WTC11 (cell line): ENCODE measurements around the gene RANBP3. TPM values are rescaled to one million over a fixed set of nuclear protein-coding genes. Genes with fewer than 3 reads are reported as not detected.

ENCODE experiments used
- CBFB ChIP-seq: sonication (generic); formaldehyde crosslinking; IDR thresholded peaks from 2 replicates; pipeline ENCODE4 v1.8.1; 2022; ENCODE audit warnings: mild to moderate bottlenecking, low read depth, missing genetic modification reagents
- ELF4 ChIP-seq: sonication (generic); formaldehyde crosslinking; IDR thresholded peaks from 2 replicates; pipeline ENCODE4 v1.8.1; 2022; ENCODE audit warnings: low read depth, mild to moderate bottlenecking, moderate library complexity, missing genetic modification reagents
- ESRRA ChIP-seq: sonication (generic); formaldehyde crosslinking; IDR thresholded peaks from 2 replicates; pipeline ENCODE4 v1.8.1; 2022; ENCODE audit warnings: mild to moderate bottlenecking, missing genetic modification reagents, borderline replicate concordance
- ETV6 ChIP-seq: sonication (generic); formaldehyde crosslinking; IDR thresholded peaks from 2 replicates; pipeline ENCODE4 v1.8.1; 2022; ENCODE audit warnings: mild to moderate bottlenecking, missing genetic modification reagents
- FOXK1 ChIP-seq: sonication (generic); formaldehyde crosslinking; IDR thresholded peaks from 2 replicates; pipeline ENCODE4 v1.8.0; 2022; ENCODE audit warnings: mild to moderate bottlenecking, moderate library complexity, missing genetic modification reagents
- JUN ChIP-seq: sonication (generic); formaldehyde crosslinking; IDR thresholded peaks from 2 replicates; pipeline ENCODE4 v1.8.0; 2023; ENCODE audit warnings: mild to moderate bottlenecking, missing genetic modification reagents
- KAT7 ChIP-seq: sonication (generic); formaldehyde crosslinking; IDR thresholded peaks from 2 replicates; pipeline ENCODE4 v1.8.1; 2023; ENCODE audit warnings: missing genetic modification reagents, mild to moderate bottlenecking, borderline replicate concordance
- RELA ChIP-seq: sonication (generic); formaldehyde crosslinking; IDR thresholded peaks from 2 replicates; pipeline ENCODE4 v1.8.1; 2022; ENCODE audit warnings: missing genetic modification reagents, mild to moderate bottlenecking, borderline replicate concordance
- SMAD3 ChIP-seq: sonication (generic); formaldehyde crosslinking; IDR thresholded peaks from 2 replicates; pipeline ENCODE4 v1.8.0; 2022; ENCODE audit warnings: missing genetic modification reagents, mild to moderate bottlenecking, borderline replicate concordance
- TCF7 ChIP-seq: sonication (generic); formaldehyde crosslinking; IDR thresholded peaks from 2 replicates; pipeline ENCODE4 v1.8.0; 2022; ENCODE audit warnings: mild to moderate bottlenecking, low read depth, missing genetic modification reagents, moderate library complexity
- ZNF396 ChIP-seq: fragments of 250-450 bp; sonication (Bioruptor Pico); IDR thresholded peaks from 2 replicates; pipeline ENCODE4 v1.8.0; 2021; ENCODE audit warnings: mild to moderate bottlenecking, moderate library complexity, borderline replicate concordance
- ZNF423 ChIP-seq: fragments of 250-450 bp; sonication (Bioruptor Pico); IDR thresholded peaks from 2 replicates; pipeline ENCODE4 v2.1.2; 2022; ENCODE audit warnings: mild to moderate bottlenecking, moderate library complexity
- ZNF671 ChIP-seq: fragments of 250-450 bp; sonication (Bioruptor Pico); IDR thresholded peaks from 2 replicates; pipeline ENCODE4 v1.8.0; 2021; ENCODE audit warnings: mild to moderate bottlenecking
- total RNA-seq: library from RNA; stranded (reverse); gene quantifications from 3 replicates; pipeline ENCODE4 v1.2.3, GENCODE V29; 2021
- TF ChIP-seq, protein P1 (sequence below): fragments of 250-450 bp; sonication (Bioruptor Pico); IDR thresholded peaks from 2 replicates; pipeline ENCODE4 v1.9.0; 2021; ENCODE audit warnings: mild to moderate bottlenecking, borderline replicate concordance
- TF ChIP-seq, protein P2 (sequence below): fragments of 250-450 bp; sonication (Bioruptor Pico); IDR thresholded peaks from 2 replicates; pipeline ENCODE4 v1.9.0; 2021; ENCODE audit warnings: mild to moderate bottlenecking
- TF ChIP-seq, protein P3 (sequence below): sonication (generic); formaldehyde crosslinking; IDR thresholded peaks from 2 replicates; pipeline ENCODE4 v1.8.1; 2023; ENCODE audit warnings: mild to moderate bottlenecking, missing genetic modification reagents
- TF ChIP-seq, protein P4 (sequence below): sonication (generic); formaldehyde crosslinking; IDR thresholded peaks from 2 replicates; pipeline ENCODE4 v1.8.1; 2023; ENCODE audit warnings: mild to moderate bottlenecking, missing genetic modification reagents, moderate library complexity
- TF ChIP-seq, protein P5 (sequence below): sonication (generic); formaldehyde crosslinking; IDR thresholded peaks from 2 replicates; pipeline ENCODE4 v1.8.1; 2022; ENCODE audit warnings: missing genetic modification reagents, borderline replicate concordance
- TF ChIP-seq, protein P6 (sequence below): sonication (generic); formaldehyde crosslinking; IDR thresholded peaks from 2 replicates; pipeline ENCODE4 v1.8.0; 2023; ENCODE audit warnings: missing genetic modification reagents
- TF ChIP-seq, protein P7 (sequence below): sonication (generic); formaldehyde crosslinking; IDR thresholded peaks from 2 replicates; pipeline ENCODE4 v1.8.0; 2023; ENCODE audit warnings: missing genetic modification reagents, mild to moderate bottlenecking, borderline replicate concordance
- TF ChIP-seq, protein P8 (sequence below): sonication (generic); formaldehyde crosslinking; IDR thresholded peaks from 2 replicates; pipeline ENCODE4 v1.8.1; 2022; ENCODE audit warnings: low read depth, missing genetic modification reagents, borderline replicate concordance

RANBP3 gene
- total RNA-seq, 1 experiment from 2014 or later, result 76.3 TPM

DNA sequence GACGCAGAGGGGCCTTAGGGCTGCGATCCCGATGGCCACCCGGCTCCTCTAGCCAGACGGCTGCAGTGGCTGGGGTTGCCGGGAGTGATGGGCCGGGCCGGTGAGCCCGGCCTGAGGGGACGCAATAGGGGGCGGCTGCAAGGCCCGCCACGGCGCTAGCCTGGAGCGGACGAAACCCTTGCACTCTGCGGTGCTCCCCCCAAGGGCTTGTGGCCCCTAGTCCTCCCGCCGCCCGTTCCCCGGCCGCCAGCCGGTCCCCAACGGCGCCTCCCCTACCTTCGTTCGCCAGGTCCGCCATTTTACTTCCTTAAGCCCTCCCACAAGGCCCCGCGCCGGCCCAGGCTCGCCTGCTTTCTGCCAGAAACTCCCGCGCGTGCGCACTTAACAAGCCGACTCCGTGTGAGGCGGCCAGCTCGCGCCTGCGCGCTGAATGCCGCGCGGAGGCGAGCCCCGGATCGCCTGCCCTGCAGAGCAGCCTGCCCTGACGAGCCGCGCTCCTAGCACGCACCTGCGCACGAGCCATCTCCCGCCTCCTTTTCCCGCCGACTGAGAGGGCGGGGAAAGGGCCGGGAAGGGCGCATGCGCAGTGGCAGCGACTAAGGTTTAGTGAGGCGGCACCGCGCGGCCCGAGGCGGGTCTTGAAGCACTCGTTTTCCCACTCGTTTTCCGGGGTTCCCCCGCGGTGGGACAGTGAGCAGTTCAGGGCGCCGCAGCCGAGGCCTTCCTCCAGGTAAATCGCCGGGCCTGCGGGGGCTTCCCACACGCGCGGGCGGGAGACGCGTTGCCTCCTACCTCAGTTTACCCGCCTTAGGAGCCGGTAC lies at the start of gene RANBP3 (continued):
- TF ChIP-seq, protein P1, sequence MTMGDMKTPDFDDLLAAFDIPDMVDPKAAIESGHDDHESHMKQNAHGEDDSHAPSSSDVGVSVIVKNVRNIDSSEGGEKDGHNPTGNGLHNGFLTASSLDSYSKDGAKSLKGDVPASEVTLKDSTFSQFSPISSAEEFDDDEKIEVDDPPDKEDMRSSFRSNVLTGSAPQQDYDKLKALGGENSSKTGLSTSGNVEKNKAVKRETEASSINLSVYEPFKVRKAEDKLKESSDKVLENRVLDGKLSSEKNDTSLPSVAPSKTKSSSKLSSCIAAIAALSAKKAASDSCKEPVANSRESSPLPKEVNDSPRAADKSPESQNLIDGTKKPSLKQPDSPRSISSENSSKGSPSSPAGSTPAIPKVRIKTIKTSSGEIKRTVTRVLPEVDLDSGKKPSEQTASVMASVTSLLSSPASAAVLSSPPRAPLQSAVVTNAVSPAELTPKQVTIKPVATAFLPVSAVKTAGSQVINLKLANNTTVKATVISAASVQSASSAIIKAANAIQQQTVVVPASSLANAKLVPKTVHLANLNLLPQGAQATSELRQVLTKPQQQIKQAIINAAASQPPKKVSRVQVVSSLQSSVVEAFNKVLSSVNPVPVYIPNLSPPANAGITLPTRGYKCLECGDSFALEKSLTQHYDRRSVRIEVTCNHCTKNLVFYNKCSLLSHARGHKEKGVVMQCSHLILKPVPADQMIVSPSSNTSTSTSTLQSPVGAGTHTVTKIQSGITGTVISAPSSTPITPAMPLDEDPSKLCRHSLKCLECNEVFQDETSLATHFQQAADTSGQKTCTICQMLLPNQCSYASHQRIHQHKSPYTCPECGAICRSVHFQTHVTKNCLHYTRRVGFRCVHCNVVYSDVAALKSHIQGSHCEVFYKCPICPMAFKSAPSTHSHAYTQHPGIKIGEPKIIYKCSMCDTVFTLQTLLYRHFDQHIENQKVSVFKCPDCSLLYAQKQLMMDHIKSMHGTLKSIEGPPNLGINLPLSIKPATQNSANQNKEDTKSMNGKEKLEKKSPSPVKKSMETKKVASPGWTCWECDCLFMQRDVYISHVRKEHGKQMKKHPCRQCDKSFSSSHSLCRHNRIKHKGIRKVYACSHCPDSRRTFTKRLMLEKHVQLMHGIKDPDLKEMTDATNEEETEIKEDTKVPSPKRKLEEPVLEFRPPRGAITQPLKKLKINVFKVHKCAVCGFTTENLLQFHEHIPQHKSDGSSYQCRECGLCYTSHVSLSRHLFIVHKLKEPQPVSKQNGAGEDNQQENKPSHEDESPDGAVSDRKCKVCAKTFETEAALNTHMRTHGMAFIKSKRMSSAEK (CRISPR knock-in tag), result peak; percentile 82; the same call in 1 of the 2 replicates
- no peak for TF ChIP-seq ZNF423
- peak; percentile 99 for TF ChIP-seq ESRRA (CRISPR knock-in tag)
- TF ChIP-seq, protein P2, sequence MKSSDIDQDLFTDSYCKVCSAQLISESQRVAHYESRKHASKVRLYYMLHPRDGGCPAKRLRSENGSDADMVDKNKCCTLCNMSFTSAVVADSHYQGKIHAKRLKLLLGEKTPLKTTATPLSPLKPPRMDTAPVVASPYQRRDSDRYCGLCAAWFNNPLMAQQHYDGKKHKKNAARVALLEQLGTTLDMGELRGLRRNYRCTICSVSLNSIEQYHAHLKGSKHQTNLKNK (CRISPR knock-in tag), result no peak
- TF ChIP-seq, protein P3, sequence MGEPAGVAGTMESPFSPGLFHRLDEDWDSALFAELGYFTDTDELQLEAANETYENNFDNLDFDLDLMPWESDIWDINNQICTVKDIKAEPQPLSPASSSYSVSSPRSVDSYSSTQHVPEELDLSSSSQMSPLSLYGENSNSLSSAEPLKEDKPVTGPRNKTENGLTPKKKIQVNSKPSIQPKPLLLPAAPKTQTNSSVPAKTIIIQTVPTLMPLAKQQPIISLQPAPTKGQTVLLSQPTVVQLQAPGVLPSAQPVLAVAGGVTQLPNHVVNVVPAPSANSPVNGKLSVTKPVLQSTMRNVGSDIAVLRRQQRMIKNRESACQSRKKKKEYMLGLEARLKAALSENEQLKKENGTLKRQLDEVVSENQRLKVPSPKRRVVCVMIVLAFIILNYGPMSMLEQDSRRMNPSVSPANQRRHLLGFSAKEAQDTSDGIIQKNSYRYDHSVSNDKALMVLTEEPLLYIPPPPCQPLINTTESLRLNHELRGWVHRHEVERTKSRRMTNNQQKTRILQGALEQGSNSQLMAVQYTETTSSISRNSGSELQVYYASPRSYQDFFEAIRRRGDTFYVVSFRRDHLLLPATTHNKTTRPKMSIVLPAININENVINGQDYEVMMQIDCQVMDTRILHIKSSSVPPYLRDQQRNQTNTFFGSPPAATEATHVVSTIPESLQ (CRISPR knock-in tag), result peak; percentile 92
- TF ChIP-seq ETV6 (CRISPR knock-in tag), result peak; percentile 100
- TF ChIP-seq TCF7 (CRISPR knock-in tag), result peak; percentile 97
- TF ChIP-seq CBFB (CRISPR knock-in tag), result peak; percentile 98
- TF ChIP-seq KAT7 (CRISPR knock-in tag), result 0 out of 2 replicates have a peak, but pooled peaks have one; percentile 96
- peak; percentile 98 for TF ChIP-seq JUN (CRISPR knock-in tag)
- TF ChIP-seq SMAD3 (CRISPR knock-in tag), result peak; percentile 100
- peak; percentile 99 for TF ChIP-seq FOXK1
- TF ChIP-seq, protein P4, sequence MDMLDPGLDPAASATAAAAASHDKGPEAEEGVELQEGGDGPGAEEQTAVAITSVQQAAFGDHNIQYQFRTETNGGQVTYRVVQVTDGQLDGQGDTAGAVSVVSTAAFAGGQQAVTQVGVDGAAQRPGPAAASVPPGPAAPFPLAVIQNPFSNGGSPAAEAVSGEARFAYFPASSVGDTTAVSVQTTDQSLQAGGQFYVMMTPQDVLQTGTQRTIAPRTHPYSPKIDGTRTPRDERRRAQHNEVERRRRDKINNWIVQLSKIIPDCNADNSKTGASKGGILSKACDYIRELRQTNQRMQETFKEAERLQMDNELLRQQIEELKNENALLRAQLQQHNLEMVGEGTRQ (CRISPR knock-in tag), result peak; percentile 72
- TF ChIP-seq, protein P5, sequence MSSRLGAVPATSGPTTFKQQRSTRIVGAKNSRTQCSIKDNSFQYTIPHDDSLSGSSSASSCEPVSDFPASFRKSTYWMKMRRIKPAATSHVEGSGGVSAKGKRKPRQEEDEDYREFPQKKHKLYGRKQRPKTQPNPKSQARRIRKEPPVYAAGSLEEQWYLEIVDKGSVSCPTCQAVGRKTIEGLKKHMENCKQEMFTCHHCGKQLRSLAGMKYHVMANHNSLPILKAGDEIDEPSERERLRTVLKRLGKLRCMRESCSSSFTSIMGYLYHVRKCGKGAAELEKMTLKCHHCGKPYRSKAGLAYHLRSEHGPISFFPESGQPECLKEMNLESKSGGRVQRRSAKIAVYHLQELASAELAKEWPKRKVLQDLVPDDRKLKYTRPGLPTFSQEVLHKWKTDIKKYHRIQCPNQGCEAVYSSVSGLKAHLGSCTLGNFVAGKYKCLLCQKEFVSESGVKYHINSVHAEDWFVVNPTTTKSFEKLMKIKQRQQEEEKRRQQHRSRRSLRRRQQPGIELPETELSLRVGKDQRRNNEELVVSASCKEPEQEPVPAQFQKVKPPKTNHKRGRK (CRISPR knock-in tag), result peak; percentile 94
- no peak for TF ChIP-seq ZNF396 (CRISPR knock-in tag)
- no peak for TF ChIP-seq ZNF671 (CRISPR knock-in tag)
- peak; percentile 99 for TF ChIP-seq RELA (CRISPR knock-in tag)
- TF ChIP-seq, protein P6, sequence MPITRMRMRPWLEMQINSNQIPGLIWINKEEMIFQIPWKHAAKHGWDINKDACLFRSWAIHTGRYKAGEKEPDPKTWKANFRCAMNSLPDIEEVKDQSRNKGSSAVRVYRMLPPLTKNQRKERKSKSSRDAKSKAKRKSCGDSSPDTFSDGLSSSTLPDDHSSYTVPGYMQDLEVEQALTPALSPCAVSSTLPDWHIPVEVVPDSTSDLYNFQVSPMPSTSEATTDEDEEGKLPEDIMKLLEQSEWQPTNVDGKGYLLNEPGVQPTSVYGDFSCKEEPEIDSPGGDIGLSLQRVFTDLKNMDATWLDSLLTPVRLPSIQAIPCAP (CRISPR knock-in tag), result peak; percentile 99
- TF ChIP-seq, protein P7, sequence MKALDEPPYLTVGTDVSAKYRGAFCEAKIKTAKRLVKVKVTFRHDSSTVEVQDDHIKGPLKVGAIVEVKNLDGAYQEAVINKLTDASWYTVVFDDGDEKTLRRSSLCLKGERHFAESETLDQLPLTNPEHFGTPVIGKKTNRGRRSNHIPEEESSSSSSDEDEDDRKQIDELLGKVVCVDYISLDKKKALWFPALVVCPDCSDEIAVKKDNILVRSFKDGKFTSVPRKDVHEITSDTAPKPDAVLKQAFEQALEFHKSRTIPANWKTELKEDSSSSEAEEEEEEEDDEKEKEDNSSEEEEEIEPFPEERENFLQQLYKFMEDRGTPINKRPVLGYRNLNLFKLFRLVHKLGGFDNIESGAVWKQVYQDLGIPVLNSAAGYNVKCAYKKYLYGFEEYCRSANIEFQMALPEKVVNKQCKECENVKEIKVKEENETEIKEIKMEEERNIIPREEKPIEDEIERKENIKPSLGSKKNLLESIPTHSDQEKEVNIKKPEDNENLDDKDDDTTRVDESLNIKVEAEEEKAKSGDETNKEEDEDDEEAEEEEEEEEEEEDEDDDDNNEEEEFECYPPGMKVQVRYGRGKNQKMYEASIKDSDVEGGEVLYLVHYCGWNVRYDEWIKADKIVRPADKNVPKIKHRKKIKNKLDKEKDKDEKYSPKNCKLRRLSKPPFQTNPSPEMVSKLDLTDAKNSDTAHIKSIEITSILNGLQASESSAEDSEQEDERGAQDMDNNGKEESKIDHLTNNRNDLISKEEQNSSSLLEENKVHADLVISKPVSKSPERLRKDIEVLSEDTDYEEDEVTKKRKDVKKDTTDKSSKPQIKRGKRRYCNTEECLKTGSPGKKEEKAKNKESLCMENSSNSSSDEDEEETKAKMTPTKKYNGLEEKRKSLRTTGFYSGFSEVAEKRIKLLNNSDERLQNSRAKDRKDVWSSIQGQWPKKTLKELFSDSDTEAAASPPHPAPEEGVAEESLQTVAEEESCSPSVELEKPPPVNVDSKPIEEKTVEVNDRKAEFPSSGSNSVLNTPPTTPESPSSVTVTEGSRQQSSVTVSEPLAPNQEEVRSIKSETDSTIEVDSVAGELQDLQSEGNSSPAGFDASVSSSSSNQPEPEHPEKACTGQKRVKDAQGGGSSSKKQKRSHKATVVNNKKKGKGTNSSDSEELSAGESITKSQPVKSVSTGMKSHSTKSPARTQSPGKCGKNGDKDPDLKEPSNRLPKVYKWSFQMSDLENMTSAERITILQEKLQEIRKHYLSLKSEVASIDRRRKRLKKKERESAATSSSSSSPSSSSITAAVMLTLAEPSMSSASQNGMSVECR (CRISPR knock-in tag), result peak; percentile 100
- TF ChIP-seq ELF4 (CRISPR knock-in tag), result peak; percentile 98
- TF ChIP-seq, protein P8, sequence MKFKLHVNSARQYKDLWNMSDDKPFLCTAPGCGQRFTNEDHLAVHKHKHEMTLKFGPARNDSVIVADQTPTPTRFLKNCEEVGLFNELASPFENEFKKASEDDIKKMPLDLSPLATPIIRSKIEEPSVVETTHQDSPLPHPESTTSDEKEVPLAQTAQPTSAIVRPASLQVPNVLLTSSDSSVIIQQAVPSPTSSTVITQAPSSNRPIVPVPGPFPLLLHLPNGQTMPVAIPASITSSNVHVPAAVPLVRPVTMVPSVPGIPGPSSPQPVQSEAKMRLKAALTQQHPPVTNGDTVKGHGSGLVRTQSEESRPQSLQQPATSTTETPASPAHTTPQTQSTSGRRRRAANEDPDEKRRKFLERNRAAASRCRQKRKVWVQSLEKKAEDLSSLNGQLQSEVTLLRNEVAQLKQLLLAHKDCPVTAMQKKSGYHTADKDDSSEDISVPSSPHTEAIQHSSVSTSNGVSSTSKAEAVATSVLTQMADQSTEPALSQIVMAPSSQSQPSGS (CRISPR knock-in tag), result peak; percentile 97
